GM06990 (cell line): Measurements from ENCODE around the gene RNASEL.

Experiments used
- DNase-seq: peaks from one replicate; pipeline ENCODE4 v3.0.0-alpha.2; 2011; ENCODE audit not compliant: insufficient read length; ENCODE audit errors: extremely low read depth
- H3K27me3 ChIP-seq: replicated peaks from 2 replicates; pipeline ENCODE4 v1.6.0; 2011; ENCODE audit warnings: low read length; ENCODE audit not compliant: control insufficient read depth, insufficient read depth
- H3K36me3 ChIP-seq: 2 replicates; pipeline ENCODE4 v1.5.1; 2011; ENCODE audit warnings: low read length; ENCODE audit not compliant: control insufficient read depth, insufficient read depth
- H3K4me3 ChIP-seq: replicated peaks from 2 replicates; pipeline ENCODE4 v1.5.1; 2011; ENCODE audit warnings: low read depth, mild to moderate bottlenecking, control low read depth, low read length
- CTCF ChIP-seq: IDR thresholded peaks from 2 replicates; pipeline ENCODE4 v1.5.1; 2011; ENCODE audit warnings: low read length, control low read depth, mild to moderate bottlenecking, inconsistent platforms; ENCODE audit not compliant: insufficient read depth, poor library complexity, severe bottlenecking

RNASEL gene

GRCh38 chr1:182596934-182597333, 7.9 kb upstream of the RNASEL start:
- H3K27me3 ChIP-seq = no peaks in the 10 kb centered on the region
- no peak for DNase-seq
- H3K36me3 ChIP-seq = peaks cover 29% of the 10 kb centered on the region
- TF ChIP-seq CTCF = no peak
- H3K4me3 ChIP-seq = no peak overlapping the region

DNA sequence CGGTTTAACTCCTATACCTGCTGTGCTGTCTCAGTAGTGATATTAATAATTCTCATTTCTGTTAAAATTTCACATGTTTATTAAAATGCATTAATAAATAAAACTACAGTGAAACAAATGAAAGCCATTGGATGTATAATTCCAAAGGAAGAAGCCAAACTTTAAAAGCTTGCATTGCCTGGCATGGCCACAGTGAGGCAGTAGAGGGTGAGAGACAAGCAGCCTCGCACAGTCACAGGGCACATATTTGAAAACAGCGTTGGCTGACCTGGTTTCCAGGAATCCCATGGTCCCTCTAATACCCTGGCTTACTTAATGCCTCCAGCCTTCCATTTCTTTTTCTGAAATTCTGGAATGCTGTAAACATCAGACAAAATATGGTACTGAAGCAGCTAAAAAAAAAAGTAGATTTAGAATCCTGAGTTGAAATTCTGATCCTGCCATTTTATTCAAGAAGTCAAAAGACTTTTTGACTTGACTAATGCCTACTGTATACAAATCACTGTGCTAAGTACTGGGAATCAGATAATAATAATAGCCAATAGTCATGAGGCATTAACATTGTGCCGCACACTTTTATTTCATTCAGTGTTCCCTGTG, 6.7 kb upstream of the RNASEL start:
- peaks cover 20% of the 10 kb centered on the region for H3K36me3 ChIP-seq
- H3K27me3 ChIP-seq = no peaks in the 10 kb centered on the region
- DNase-seq = no peak
- TF ChIP-seq CTCF = peak; percentile 86
- H3K4me3 ChIP-seq = no peak overlapping the region

- Histone ChIP-seq H3K36me3 (no peaks in the 10 kb centered on the region; the same call in 1 of the 2 replicates), H3K27me3 (no peaks in the 10 kb centered on the region), H3K4me3 (no peak overlapping the region)
- DNase-seq = no peak
- TF ChIP-seq CTCF = no peak
Observed at GRCh38 chr1:182589931-182590330, 875 bp upstream of the RNASEL start.

DNA sequence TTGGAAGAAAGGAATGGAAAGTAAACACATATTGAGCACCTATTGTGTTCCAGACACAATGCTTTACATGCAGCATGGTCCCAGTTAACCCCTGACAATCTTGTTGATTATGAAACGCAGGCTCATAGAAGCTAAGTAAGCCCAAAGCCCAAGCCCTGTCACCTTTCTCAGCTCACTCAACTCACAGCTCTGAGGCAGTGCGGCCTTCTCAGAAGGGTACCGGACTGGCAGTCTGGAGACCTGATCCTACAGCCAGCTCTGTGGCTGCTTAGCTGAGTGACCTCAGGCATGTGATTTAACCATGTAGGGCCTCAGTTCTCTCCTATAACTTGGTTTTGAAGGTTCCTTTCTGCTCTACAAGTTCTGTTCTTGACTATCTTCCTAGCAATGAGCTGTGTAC, 464 bp upstream of the RNASEL start:
- no peak overlapping the region for H3K4me3 ChIP-seq
- no peaks in the 10 kb centered on the region for H3K27me3 ChIP-seq

GRCh38 chr1:182587666-182588499, 1.2 kb downstream of the RNASEL start:
- DNase-seq = no peak

More for the DNA sequence above, 464 bp upstream of the RNASEL start:
- DNase-seq = no peak
- TF ChIP-seq CTCF = no peak
- H3K36me3 ChIP-seq = no peaks in the 10 kb centered on the region; the same call in 1 of the 2 replicates

More at GRCh38 chr1:182587666-182588499, 1.2 kb downstream of the RNASEL start:
- TF ChIP-seq CTCF = no peak
- Histone ChIP-seq H3K27me3 (no peaks in the 10 kb centered on the region), H3K4me3 (peak overlapping the region; percentile 89), H3K36me3 (peaks cover 2% of the 10 kb centered on the region)
